Measurements from ENCODE around the gene PDLIM4.
A peak's percentile ranks its signal among the peaks of the same experiment; 100 is the strongest.

GRCh38 chr5:132283423-132284043 lies 26.0 kb downstream of the PDLIM4 start:
- TF ChIP-seq CTCF (conservative IDR thresholded peaks at IDR 0.05 in 1 of 2, IDR thresholded peaks at IDR 0.05 in 1 of 2; ENCODE audit: extremely low read depth in 1 of 2, insufficient read depth in 1 of 2, low read depth in 1 of 2, low read length in 2 of 2) (peak; percentile 58 to 77), EZH2 (IDR thresholded peaks at IDR 0.05; ENCODE audit: borderline replicate concordance, low read length) (no peak)
